ENCODE data around the gene EIF4EBP3. TPM values are rescaled to one million over a fixed set of nuclear protein-coding genes. Genes with fewer than 3 reads are reported as not detected.

The EIF4EBP3 gene
- total RNA-seq, 1 donor from 2014 or later, result 16.4 TPM

- Mint-ChIP-seq H3K36me3 (ENCODE audit: low read depth, unreplicated experiment) (peaks cover 49% of the 10 kb centered on the region), H3K9me3 (ENCODE audit: unreplicated experiment) (no peaks in the 10 kb centered on the region), H3K27ac (ENCODE audit: unreplicated experiment) (no peak overlapping the region), H3K27me3 (ENCODE audit: unreplicated experiment) (peaks cover 14% of the 10 kb centered on the region), H3K4me3 (ENCODE audit: unreplicated experiment) (no peak overlapping the region), H3K4me1 (ENCODE audit: unreplicated experiment) (peaks cover 28% of the 10 kb centered on the region)
- DNase-seq (ENCODE audit: low spot score), result no peak
- no peak for TF ChIP-seq CTCF (IDR thresholded peaks at IDR 0.05; ENCODE audit: unreplicated experiment)
Observed at GRCh38 chr5:140554454-140554853, 7.0 kb downstream of the EIF4EBP3 start.

- peak overlapping the region; percentile 28 for H3K27ac Mint-ChIP-seq (ENCODE audit: unreplicated experiment)
- no peak for TF ChIP-seq CTCF (IDR thresholded peaks at IDR 0.05; ENCODE audit: unreplicated experiment)
- peaks cover 12% of the 10 kb centered on the region for H3K27me3 Mint-ChIP-seq (ENCODE audit: unreplicated experiment)
- no peak for DNase-seq (ENCODE audit: low spot score)
- peak overlapping the region; percentile 17 for H3K4me3 Mint-ChIP-seq (ENCODE audit: unreplicated experiment)
- peaks cover 21% of the 10 kb centered on the region for H3K4me1 Mint-ChIP-seq (ENCODE audit: unreplicated experiment)
- no peaks in the 10 kb centered on the region for H3K9me3 Mint-ChIP-seq (ENCODE audit: unreplicated experiment)
- H3K36me3 Mint-ChIP-seq (ENCODE audit: low read depth, unreplicated experiment), result peaks cover 39% of the 10 kb centered on the region
Observed at GRCh38 chr5:140555747-140556312, 8.4 kb downstream of the EIF4EBP3 start.

GRCh38 chr5:140556438-140556837 is 9.0 kb downstream of the EIF4EBP3 start:
- peaks cover 14% of the 10 kb centered on the region for H3K27me3 Mint-ChIP-seq (ENCODE audit: unreplicated experiment)
- peaks cover 37% of the 10 kb centered on the region for H3K36me3 Mint-ChIP-seq (ENCODE audit: low read depth, unreplicated experiment)
- no peaks in the 10 kb centered on the region for H3K9me3 Mint-ChIP-seq (ENCODE audit: unreplicated experiment)
- peak overlapping the region; percentile 74 for H3K27ac Mint-ChIP-seq (ENCODE audit: unreplicated experiment)
- peak overlapping the region; percentile 93 for H3K4me3 Mint-ChIP-seq (ENCODE audit: unreplicated experiment)
- no peak for DNase-seq (ENCODE audit: low spot score)
- TF ChIP-seq CTCF (IDR thresholded peaks at IDR 0.05; ENCODE audit: unreplicated experiment), result no peak
- H3K4me1 Mint-ChIP-seq (ENCODE audit: unreplicated experiment), result peaks cover 21% of the 10 kb centered on the region

- peaks cover 17% of the 10 kb centered on the region for H3K27me3 Mint-ChIP-seq (ENCODE audit: unreplicated experiment)
- no peaks in the 10 kb centered on the region for H3K9me3 Mint-ChIP-seq (ENCODE audit: unreplicated experiment)
- TF ChIP-seq CTCF (IDR thresholded peaks at IDR 0.05; ENCODE audit: unreplicated experiment), result no peak
- H3K36me3 Mint-ChIP-seq (ENCODE audit: low read depth, unreplicated experiment), result peaks cover 35% of the 10 kb centered on the region
- H3K4me3 Mint-ChIP-seq (ENCODE audit: unreplicated experiment), result peak within 1 kb of the TSS; percentile 93
- peak within 1 kb of the TSS; percentile 77 for H3K27ac Mint-ChIP-seq (ENCODE audit: unreplicated experiment)
- peaks cover 21% of the 10 kb centered on the region for H3K4me1 Mint-ChIP-seq (ENCODE audit: unreplicated experiment)
- DNase-seq (ENCODE audit: low spot score), result peak; percentile 88
Observed at GRCh38 chr5:140557136-140557805, 9.8 kb downstream of the EIF4EBP3 start, which contains the start of gene SRA1. TSS of gene SRA1 (minus strand) at chr5:140557473. CDS start at chr5:140557452, 21 bp downstream.

GRCh38 chr5:140557965-140558364 is 10.5 kb downstream of the EIF4EBP3 start:
- H3K36me3 Mint-ChIP-seq (ENCODE audit: low read depth, unreplicated experiment), result peaks cover 32% of the 10 kb centered on the region
- peak overlapping the region; percentile 77 for H3K27ac Mint-ChIP-seq (ENCODE audit: unreplicated experiment)
- no peak for TF ChIP-seq CTCF (IDR thresholded peaks at IDR 0.05; ENCODE audit: unreplicated experiment)
- DNase-seq (ENCODE audit: low spot score), result no peak
- peaks cover 23% of the 10 kb centered on the region for H3K27me3 Mint-ChIP-seq (ENCODE audit: unreplicated experiment)
- peaks cover 23% of the 10 kb centered on the region for H3K4me1 Mint-ChIP-seq (ENCODE audit: unreplicated experiment)
- peak overlapping the region; percentile 93 for H3K4me3 Mint-ChIP-seq (ENCODE audit: unreplicated experiment)
- H3K9me3 Mint-ChIP-seq (ENCODE audit: unreplicated experiment), result no peaks in the 10 kb centered on the region

Measured in endothelial cell (in vitro differentiated cells).